ENCODE results near the gene HTT-AS.

GRCh38 chr4:3107271-3107670 lies 32.9 kb upstream of the HTT-AS start:
- TF ChIP-seq CTCF (IDR thresholded peaks at IDR 0.05) (no peak), POLR2A (IDR thresholded peaks at IDR 0.05) (no peak), EP300 (IDR thresholded peaks at IDR 0.05) (no peak)

Data from tibial nerve (tissue), 4 donors.